HG02973 (cell line): Measurements from ENCODE around the gene ATP8B3.

Experiments used
- ATAC-seq: cut with Tn5 transposase; IDR thresholded peaks from one replicate; pipeline ENCODE4 v1.9.1; 2021; ENCODE audit warnings: moderate library complexity; ENCODE audit not compliant: unreplicated experiment

The ATP8B3 gene

DNA sequence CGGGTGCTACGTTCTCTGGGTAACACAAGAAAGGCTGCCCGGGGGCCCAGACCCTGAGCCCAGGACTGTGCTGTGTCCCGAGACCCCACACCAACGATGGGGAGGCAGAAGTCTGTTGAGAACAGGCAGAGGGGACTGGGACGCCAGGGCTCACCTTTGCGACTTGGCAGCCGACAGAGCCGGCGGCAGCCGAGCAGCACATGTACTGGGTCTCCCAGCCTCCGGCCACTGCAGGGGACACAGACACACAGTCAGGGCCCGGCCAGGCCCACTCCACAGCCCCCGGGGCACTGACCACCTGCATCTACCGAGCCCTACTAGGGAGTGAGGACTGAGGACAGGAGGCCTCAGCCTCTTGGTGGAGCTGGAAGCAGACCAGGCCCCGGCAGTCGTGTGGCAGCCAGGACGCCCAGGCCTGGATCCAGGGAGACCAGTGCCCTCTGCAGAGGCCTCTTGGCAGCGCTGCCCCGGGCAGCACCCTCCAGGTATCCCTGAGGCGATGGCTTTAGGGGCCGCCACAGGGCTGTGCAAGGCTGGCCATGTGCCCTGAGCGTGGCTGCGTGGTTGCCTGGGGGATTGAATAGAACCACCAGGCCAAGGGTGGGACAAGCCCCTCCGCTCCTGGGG, 5.6 kb upstream of the ATP8B3 start:
- no peak for ATAC-seq

DNA sequence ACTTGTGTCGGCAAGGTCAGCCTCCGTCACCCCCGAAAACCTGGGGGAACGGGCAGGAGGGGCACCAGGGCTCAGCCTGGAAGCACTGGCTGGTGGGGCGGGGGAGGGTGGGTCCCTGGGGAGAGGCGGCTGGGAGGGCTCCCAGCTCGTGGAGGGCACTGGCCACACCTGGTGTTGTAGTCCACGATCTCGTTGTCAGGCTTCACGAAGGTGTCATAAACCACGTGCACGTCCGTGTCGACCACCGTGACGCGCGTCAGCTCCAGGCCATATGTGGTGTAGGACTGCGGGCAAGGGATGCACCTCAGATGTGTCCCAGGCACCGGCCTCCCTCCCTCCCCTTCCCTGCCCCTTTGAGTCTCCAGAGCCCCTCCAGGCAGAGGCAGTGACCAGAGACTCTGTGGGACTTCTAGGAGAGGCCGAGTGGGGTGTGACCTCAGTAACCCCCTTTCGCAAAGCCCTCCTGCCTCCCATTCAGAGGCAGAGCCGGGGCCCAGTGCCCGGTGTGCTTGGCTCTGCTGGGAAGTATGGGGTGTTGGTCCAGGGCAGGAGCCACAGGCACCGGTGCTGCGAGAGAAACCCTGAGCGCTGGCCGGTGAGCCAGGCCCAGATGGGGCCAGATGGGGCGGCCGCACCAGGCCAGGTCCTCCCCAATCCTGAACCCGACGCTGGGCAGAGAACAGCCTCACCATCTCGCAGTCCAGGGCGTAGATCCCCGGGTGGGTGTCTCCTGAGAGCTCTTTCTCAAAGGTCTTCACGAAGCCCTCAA, 4.6 kb upstream of the ATP8B3 start:
- no peak for ATAC-seq

DNA sequence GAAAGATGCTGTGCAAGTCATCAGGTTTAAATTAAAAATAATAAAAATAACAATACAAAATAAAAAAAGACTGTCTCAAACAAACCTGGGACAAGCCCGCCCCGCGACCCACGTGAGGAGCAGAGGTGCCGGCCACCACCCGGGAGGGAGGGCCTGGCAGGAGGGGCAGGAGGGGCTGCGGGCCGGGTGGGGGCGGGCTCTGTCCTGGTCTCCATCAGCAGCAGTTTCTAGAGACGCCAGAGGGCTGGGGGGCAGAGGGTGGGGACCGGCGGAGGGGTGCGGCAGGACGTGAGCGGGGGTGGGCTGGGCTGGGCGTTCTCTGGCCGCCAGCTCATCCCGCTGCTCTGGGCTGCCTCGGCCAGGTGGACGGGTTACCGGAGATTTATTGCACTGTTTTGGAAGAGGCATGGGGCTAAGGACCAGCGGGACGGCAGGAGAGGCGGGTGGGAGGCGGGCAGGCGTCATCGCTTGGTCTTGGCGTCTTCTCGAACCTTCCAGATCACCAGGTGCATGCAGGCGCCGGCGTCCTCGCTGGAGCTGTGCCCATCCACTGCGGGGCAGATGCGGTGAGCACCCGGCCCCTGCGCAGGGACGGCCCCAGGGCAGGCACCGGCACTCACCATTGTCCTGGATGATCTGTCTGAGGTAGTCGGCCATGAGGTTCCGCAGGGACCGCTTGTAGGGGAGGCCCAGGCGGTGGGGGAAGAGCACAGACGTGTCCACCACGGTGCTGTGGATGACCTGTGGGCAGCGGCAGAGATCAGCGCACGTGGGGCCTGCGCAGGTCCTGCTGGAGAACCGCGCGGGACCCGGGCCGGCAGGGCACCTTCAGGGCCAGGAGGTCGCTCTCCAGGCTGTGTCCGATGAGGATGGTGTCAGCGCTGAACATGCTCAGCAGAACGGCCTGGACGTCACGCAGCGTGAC, 3.8 kb upstream of the ATP8B3 start:
- ATAC-seq, result no peak

DNA sequence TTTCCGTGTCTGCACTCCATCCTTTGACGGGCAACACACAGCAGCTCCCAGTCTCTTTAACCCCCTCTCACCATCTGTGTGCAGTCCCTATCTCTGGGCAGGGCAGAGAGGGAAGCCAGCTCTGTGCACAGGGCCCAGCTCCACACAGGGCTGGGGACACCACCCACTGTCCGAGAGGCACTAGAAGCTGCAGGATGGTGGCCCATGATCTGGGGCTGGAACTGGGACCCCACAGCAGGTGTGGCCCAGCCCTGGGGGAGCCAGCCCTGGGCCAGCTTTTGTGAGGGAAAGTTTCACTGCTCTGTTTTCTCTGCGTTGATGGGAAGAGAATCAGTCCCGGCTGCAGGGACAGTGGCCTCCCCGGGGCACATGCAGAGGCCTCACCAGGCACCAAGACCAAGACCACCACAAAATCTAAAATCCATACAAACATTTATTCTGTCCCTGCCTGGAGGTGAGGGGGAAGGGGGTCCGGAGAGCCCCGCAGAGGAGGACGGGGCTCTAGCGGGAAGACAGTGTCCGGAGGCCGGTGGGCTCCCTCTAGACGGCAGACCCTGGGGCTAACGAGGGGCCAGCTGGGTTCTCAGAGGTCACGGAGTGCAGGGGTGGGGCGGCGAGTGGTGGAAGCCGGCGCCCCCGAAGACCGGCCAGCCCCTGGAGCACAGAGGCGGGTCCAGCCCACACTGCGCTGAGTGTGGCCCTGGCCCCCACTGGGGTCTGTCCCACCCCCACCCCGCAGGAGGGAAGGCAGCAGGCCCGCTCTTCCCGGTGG, 2.9 kb upstream of the ATP8B3 start:
- no peak for ATAC-seq

DNA sequence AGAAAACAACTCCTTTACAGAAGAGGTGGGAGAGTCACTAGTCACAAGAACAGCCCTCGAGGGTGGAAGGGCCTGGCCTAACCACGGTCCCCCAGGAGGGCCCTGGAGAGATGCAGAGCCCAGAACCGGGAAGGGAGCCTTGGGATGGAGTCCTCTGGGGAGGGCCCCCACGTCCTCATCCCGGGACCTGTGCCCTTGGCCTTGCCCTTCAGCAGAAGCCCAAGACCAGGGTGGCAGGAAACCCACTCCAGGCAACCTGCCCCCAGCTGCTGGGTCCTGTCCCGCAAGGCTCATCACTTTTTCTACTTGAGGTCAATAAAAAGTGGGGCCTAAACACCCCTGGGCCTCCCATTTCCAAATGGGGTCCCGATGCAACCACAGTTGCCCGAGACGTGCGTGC, 2.3 kb upstream of the ATP8B3 start:
- ATAC-seq, result no peak

DNA sequence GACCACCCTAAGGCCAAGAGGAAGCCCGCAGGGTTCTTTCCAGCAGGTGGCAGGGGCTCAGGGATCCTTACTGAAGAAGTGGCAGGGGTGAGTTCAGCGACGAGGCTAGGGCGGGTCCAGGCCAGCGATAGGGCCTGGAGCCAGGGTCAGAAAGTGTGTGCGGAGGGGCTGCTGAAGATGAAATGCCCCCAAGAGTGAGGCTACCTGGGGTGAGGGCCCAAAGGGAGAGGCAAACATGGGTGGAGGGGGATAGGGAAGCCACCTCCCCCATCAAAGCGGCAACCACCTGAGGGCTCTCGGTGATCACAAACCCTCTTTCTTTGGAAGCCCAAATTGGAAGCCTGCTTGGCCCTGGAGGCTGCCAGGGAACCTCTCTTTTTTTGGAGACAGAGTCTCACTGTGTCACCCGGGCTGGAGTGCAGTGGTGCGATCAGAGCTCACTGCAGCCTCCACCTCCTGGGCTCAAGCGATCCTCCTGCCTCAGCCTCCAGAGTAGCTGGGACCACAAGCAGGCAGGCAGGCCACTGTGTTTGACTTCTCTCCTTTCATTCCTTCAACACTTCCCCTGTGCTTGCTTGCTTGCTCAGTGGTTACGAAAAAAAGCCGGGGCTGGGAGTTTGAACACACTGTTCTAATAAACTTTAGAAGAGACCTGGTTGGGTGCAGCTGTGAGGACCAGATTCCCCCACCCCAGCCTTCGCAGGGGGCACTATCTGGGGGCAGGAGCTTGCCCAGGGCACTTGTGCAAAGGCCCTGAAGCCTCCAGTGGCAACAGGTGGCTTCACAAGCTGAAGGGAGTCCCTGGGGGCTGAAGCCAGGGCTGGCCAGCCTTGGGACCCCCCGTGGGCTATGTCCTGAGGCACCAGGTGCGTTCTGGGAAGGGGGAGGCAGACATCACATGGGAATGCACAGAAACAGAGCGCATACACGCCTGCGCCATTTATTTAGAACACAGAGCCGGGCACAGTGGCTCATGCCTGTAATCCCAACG, 1.4 kb upstream of the ATP8B3 start:
- ATAC-seq, result no peak

DNA sequence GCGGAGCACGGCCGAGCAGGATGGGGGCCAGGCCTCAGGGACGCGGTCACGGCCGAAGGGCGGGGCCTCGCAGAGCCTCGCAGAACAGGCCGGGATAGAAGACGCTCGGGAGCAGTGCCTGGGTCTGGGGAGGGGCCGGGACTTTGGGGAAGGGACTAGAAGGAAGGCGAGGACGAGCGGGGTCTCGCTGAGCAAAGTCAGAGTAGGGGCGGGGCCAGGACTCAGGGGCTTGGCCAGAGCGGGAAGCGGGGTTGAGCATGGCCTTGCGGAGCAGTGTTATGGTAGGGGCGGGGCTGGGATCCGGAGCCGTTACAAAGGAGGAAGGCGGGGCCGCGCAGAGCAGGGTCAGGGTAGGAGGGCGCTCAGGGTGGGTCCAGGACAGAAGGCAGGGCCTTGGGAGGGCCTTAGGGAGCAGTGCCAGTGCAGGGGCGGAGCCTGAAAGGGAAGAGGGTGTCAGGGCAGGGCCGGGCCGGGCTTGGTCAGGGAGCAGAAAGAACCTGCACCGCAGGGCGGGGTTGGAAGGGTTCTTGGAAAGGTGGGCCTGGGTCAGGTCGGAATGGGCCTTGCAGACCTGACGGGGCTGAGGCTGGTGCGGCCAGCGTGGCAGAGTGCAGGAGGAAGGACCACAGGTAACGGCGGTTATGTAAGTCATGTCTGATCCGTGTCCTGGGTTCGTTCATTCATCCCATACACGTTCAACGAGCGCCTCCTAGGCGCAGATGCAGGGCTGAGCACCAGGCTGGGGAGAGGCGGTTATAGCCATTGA, 533 bp upstream of the ATP8B3 start:
- ATAC-seq, result peak; percentile 69

DNA sequence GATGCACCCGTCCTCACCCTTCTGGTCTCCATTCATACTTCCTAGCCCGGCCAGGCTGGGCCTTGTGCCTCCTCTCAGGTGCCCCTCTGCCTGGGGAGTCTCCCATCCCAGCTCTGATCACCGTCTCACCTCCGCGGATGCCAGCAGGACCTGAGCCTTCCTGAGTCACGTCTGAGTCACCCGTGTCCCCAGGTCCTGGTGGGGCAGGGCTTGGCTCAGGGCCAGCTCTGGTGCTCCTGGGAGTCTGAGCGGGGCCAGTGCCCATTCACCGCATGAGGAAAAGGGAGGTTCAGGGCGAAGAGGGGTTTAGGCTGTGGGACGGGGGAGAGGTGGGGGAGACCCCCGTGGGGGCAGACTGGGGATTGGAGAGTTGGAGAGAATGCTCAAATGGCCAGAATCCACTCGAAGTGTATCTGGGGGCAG, 593 bp downstream of the ATP8B3 start:
- no peak for ATAC-seq

DNA sequence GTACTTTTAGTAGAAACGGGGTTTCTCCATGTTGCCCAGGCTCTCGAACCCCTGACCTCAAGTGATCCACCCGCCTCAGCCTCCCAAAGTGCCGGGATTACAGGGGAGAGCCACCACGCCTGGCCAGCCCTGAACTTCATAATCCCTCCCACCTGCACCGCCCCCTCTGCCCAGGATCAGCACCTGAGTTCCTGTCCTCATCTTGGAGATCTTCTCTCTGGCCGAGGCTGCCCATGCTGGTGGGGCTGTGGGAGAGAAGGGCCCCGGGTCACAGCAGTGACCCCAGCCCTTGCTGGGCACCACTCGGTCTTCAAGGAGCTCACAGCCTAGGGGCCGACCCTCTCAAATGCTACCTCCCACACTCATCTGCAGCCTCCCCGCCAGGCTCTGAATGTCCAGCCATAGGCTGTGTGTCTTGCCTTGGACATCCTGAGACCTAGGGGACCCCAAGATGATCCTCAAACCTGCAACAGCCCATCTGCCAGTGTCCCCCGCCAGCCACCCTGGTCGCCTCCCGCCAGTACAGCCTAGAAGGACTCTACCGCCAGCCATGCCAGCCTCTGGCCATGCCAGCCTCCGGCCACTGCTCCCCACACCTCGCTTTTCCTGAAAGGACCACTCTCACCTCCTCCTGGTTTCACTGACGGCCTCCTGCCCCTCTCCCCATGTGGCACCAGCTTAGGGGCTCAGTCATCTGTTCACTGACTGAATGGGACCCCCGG, 1.5 kb downstream of the ATP8B3 start:
- ATAC-seq, result no peak

DNA sequence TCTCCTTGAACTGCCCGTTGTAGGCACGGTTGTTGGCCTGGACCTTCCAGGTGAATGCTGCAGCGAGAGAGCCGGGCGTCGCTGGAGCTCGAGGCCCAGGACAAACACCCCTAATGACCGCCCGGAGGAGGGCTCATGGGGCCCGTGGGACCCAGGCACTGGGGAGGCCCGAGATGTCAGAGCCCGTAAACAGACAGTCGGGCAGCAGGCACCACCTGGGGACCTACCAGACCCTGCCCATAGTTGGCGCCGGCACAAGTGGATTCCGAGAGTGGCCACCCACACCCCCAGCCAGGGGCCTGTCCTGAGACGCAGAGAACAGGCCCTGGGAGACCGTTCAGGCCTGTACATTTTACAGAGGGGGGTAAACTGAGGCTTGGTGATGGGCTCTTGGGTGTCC, 2.4 kb downstream of the ATP8B3 start:
- ATAC-seq, result no peak

DNA sequence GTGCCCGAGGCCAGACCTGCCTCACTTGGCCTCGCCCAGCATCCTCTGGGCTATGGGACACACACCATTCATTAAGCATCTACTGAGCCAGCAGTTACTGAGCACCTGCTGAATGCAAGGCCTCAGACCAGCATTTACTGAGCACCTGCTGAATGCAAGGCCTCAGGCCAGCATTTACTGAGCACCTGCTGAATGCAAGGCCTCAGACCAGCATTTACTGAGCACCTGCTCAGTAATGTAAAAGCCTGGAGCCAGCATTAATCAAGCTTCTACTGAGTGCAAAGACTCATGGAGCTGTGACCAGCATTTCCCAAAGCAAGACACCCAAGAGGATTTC, 3.7 kb downstream of the ATP8B3 start:
- ATAC-seq, result no peak

DNA sequence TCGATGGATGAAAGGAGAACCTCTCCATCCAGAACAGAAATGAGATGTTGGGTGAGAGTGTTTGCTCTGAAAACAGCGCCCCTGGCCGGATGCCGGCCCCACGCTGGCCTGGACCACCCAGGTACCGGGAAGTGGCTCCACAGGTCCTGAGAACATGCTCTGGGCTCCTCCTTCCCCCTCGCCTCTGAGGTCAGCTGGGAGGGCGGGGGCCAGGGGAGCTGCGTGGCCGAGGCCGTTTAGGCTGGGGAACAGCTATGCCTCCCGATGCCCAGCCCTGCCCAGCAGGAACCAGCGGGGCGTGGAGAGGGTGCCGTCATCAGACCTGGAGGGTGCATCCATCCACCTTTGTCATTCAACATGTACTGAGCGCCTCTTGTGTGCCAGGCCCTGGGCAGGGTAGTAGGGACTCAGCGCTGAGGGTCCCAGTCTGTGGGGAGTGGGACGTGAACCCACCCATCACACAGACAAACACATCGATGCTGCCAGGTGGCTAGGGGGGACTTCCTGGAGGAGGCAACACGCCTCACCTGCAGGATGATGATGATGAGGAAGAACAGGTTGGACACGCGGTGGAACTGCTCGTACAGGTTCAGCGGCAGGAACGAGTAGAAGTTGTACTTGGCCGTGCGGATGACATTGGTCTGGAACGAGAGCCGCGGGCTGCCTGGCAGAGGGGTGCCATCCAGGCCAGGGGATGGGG, 4.2 kb downstream of the ATP8B3 start:
- ATAC-seq, result no peak

DNA sequence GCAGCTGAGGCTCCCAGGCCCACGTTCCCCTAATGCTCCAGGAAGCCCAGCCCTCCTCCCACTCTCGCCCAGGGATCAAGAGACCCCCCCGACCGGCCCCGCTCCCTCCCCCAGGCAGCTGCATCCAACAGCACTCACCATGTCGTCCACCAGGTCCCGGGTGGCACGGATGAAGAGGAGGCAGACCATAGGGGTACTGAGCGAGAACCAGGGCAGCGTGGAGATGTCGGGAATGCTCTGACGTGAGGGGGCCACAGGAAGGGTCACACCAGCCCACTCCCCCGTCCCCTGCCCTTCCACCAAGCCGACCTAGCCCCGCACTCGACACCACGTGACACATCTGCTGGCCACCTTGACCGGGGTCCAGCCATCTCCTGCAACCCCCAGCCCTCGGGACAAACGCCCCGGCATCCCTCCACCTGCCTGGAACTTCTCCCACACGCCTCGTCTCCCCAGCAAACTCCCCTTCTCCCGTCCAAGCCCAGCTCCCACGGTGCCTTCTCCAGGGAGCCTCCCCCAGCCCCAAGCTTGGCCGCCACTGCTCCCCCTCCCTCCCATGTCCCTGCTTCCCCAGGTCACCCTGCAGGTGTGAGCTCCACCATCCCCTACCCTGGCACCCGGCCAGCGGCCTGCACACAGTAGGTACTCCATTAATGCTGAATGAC, 4.9 kb downstream of the ATP8B3 start:
- ATAC-seq, result no peak

DNA sequence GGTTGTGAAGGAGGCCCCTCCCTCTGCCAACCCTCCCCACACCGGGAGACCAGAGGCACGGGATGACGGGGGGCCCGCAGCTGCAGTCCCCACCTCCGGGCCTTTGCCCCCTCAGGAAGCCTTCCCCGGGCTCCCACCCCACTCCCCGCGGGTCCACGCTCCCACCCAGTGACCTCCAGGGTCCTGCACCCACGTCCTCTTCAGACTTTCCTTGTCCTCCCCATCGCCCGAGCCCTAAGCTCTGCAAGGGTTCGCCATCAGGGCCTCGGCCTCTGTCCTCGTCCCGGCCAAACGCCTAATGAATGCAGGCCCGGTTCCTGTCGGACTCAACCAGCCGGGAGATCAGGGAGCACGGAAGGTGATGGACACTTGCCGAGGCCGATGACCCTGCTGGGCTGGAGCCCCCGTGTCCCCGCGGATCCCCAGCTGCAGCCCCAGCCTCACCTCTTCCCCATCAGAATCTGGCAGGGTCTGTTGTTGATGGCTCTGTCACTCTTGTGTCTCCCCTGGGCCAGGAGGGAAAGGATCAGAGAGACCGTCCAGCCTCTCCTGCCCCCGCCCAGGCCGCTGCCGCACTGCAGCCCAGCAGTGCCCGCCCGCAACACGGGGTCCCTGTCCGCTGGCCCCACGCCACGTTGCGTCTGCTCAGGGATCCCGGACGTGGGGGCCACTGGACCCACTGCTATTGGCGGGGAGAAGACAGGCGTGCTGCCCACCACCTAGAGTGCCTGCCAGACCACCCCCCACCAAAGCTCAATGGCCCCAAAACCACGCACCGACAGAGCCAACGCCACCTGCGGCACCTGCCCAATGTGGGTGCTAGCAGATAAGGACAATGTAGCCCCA, 5.7 kb downstream of the ATP8B3 start:
- ATAC-seq, result no peak

DNA sequence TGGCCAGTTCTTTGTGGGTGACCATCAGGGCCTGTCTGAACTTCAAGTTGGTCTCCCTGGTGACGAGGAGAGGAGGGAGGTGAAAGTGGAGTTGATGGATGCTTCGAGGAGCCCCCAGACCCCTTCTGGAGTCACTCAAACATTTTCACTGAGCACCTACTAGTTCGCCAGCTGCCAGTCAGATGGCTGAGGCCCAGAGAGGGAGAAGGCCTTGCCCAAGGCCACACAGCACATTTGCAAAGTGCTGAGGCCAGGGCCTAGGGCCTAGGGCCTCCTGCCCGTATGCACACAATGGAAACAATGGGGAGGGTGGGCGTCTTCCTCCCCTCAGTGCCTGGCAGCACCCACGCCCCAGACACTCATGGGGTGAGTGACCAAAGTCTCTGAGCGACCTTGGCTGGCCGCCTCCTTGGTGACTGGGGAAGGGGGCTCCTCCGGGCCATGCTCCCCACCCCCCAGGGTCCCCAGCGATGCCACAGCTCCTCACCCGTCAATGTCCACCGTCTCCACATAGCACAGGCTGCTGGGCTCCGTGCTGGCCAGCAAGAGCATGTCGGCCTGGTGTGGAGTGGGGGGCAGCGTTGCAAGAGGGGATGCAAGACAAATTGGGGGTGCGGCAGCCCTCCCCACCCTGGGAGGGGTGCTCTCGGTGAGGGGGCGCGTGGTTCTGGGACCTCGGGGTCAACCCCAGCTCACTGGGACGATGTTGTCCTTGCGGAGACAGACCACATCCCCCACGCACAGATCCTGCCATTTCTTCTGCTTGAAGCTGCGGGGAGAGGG, 6.5 kb downstream of the ATP8B3 start:
- ATAC-seq, result no peak

DNA sequence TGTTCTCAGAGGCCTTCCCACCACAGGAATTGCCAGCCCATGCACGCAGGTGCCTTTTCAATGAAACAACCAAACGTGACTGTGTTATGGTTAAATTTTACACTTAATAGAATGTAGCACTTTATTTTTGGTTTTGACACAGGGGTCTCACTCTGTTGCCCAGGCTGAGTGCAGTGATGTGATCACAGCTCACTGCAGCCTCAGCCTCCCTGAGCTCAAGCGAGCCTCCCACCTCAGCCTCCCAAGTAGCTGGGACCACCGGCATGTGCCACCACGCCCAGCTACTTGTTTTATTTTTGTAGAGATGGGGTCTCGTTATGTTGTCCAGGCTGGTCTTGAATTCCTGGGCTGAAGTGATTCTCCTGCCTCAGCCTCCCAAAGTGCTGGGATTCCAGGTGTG, 7.2 kb downstream of the ATP8B3 start:
- ATAC-seq, result no peak
